SU-DHL-6 (cell line): ENCODE measurements around the gene ALAS1.

Experiments used
- H2AFZ ChIP-seq: fragments of 200-600 bp; sonication (generic); 2 replicates; pipeline ENCODE4 v1.6.1; 2014; ENCODE audit warnings: low read depth, mild to moderate bottlenecking, moderate library complexity, mixed read lengths, antibody characterized with exemption, low read length; ENCODE audit not compliant: severe bottlenecking
- H3F3A ChIP-seq: fragments of 200-600 bp; shearing (Covaris generic); 2 replicates; pipeline ENCODE4 v1.6.0; 2016; ENCODE audit warnings: antibody characterized with exemption, mild to moderate bottlenecking; ENCODE audit not compliant: insufficient read depth
- H3K27ac ChIP-seq: fragments of 200-600 bp; sonication (generic); 2 replicates; pipeline ENCODE4 v1.5.1; 2016; ENCODE audit warnings: low read depth, mild to moderate bottlenecking, low read length, moderate library complexity, mixed read lengths
- H3K27me3 ChIP-seq: fragments of 200-600 bp; sonication (generic), shearing (Covaris generic); 2 replicates; pipeline ENCODE4 v1.6.0; 2014; ENCODE audit warnings: mild to moderate bottlenecking, low read length
- H3K36me3 ChIP-seq: fragments of 200-600 bp; sonication (generic); 2 replicates; pipeline ENCODE4 v1.6.1; 2014; ENCODE audit warnings: mild to moderate bottlenecking, low read length, mixed read lengths
- H3K4me2 ChIP-seq: fragments of 300-600, 200-600 bp; shearing (Covaris generic), sonication (generic); 2 replicates; pipeline ENCODE4 v1.6.0; 2014; ENCODE audit warnings: low read length, low read depth, mild to moderate bottlenecking; ENCODE audit not compliant: poor library complexity, severe bottlenecking
- H3K4me3 ChIP-seq: fragments of 200-600 bp; sonication (generic); 2 replicates; pipeline ENCODE4 v1.5.1; 2014; ENCODE audit warnings: antibody characterized with exemption, low read length, mild to moderate bottlenecking, mixed read lengths; ENCODE audit not compliant: insufficient read depth, poor library complexity, severe bottlenecking
- H3K79me2 ChIP-seq: fragments of 200-600 bp; sonication (generic); 2 replicates; pipeline ENCODE4 v1.6.1; 2014; ENCODE audit warnings: mild to moderate bottlenecking, low read length, moderate library complexity; ENCODE audit not compliant: insufficient read depth
- H3K9ac ChIP-seq: fragments of 200-600 bp; sonication (generic); 2 replicates; pipeline ENCODE4 v1.7.0; 2014; ENCODE audit warnings: mild to moderate bottlenecking, low read length
- H3K9me2 ChIP-seq: fragments of 200-600 bp; sonication (generic); replicated peaks from 2 replicates; pipeline ENCODE4 v1.6.1; 2014; ENCODE audit warnings: low read length; ENCODE audit not compliant: insufficient read depth
- H3K9me3 ChIP-seq: fragments of 200-600 bp; sonication (generic); 2 replicates; pipeline ENCODE4 v1.6.1; 2014; ENCODE audit warnings: low read length, mixed read lengths; ENCODE audit not compliant: insufficient read depth
- H4K20me1 ChIP-seq: fragments of 200-600 bp; sonication (generic); 2 replicates; pipeline ENCODE4 v1.6.1; 2014; ENCODE audit warnings: low read depth, mild to moderate bottlenecking, antibody characterized with exemption, low read length, moderate library complexity, mixed read lengths
- EZH2phosphoT487 ChIP-seq: fragments of 200-600 bp; sonication (generic), shearing (Covaris generic); conservative IDR thresholded peaks from 2 replicates; pipeline ENCODE4 v1.6.1; 2018; ENCODE audit warnings: mild to moderate bottlenecking, antibody characterized with exemption, low read length, moderate library complexity, mixed read lengths
- TF ChIP-seq, protein P1 (sequence below): fragments of 200-600 bp; sonication (generic); IDR thresholded peaks from one replicate; pipeline ENCODE4 v1.5.1; 2017; ENCODE audit warnings: antibody characterized with exemption, mild to moderate bottlenecking, low read length, moderate library complexity; ENCODE audit not compliant: insufficient read depth, poor library complexity, severe bottlenecking

ALAS1 gene

GRCh38 chr3:52222319-52223221 is 24.6 kb downstream of the ALAS1 start:
- TF ChIP-seq, protein P1, sequence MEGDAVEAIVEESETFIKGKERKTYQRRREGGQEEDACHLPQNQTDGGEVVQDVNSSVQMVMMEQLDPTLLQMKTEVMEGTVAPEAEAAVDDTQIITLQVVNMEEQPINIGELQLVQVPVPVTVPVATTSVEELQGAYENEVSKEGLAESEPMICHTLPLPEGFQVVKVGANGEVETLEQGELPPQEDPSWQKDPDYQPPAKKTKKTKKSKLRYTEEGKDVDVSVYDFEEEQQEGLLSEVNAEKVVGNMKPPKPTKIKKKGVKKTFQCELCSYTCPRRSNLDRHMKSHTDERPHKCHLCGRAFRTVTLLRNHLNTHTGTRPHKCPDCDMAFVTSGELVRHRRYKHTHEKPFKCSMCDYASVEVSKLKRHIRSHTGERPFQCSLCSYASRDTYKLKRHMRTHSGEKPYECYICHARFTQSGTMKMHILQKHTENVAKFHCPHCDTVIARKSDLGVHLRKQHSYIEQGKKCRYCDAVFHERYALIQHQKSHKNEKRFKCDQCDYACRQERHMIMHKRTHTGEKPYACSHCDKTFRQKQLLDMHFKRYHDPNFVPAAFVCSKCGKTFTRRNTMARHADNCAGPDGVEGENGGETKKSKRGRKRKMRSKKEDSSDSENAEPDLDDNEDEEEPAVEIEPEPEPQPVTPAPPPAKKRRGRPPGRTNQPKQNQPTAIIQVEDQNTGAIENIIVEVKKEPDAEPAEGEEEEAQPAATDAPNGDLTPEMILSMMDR = no peak
- H3K27me3 ChIP-seq = no peaks in the 10 kb centered on the region
- no peak overlapping the region for H3K9ac ChIP-seq
- H3K4me3 ChIP-seq = no peak overlapping the region
- no peak overlapping the region for H3K27ac ChIP-seq
- no peaks in the 10 kb centered on the region for H3K9me2 ChIP-seq
- H3F3A ChIP-seq = peaks cover 7% of the 10 kb centered on the region
- peaks cover 28% of the 10 kb centered on the region for H3K79me2 ChIP-seq
- no peak overlapping the region for H2AFZ ChIP-seq
- no peak overlapping the region for H3K4me2 ChIP-seq
- no peaks in the 10 kb centered on the region for H4K20me1 ChIP-seq
- H3K9me3 ChIP-seq = no peaks in the 10 kb centered on the region
- H3K36me3 ChIP-seq = no peaks in the 10 kb centered on the region

GRCh38 chr3:52223449-52224408 is 25.8 kb downstream of the ALAS1 start:
- Histone ChIP-seq H3K36me3 (no peaks in the 10 kb centered on the region), H3K9ac (peak overlapping the region; percentile 79), H3K4me2 (peak overlapping the region; percentile 83), H3K27ac (peak overlapping the region; percentile 89; the same call in 1 of the 2 replicates), H3K9me2 (no peaks in the 10 kb centered on the region), H3F3A (peaks cover 12% of the 10 kb centered on the region), H3K4me3 (peak overlapping the region; percentile 73), H3K79me2 (peaks cover 28% of the 10 kb centered on the region), H4K20me1 (no peaks in the 10 kb centered on the region), H2AFZ (no peak overlapping the region), H3K27me3 (no peaks in the 10 kb centered on the region), H3K9me3 (no peaks in the 10 kb centered on the region)
- TF ChIP-seq EZH2phosphoT487 = no peak
- TF ChIP-seq, protein P1 = no peak

GRCh38 chr3:52225452-52226228 is 27.7 kb downstream of the ALAS1 start, which contains the start of gene TLR9:
TLR9 (minus strand) TSS chr3:52225645; CDS start chr3:52225529, 116 bp downstream.
- H3K9me2 ChIP-seq = no peaks in the 10 kb centered on the region
- H3K4me2 ChIP-seq = peak within 1 kb of the TSS; percentile 83
- no peaks in the 10 kb centered on the region for H4K20me1 ChIP-seq
- peak within 1 kb of the TSS; percentile 79 for H3K9ac ChIP-seq
- no peaks in the 10 kb centered on the region for H3K27me3 ChIP-seq
- no peak within 1 kb of the TSS for H2AFZ ChIP-seq
- H3F3A ChIP-seq = peaks cover 12% of the 10 kb centered on the region
- peak within 1 kb of the TSS; percentile 73 for H3K4me3 ChIP-seq
- H3K27ac ChIP-seq = peak within 1 kb of the TSS; percentile 89
- no peaks in the 10 kb centered on the region for H3K9me3 ChIP-seq
- peaks cover 28% of the 10 kb centered on the region for H3K79me2 ChIP-seq
- H3K36me3 ChIP-seq = no peaks in the 10 kb centered on the region
- TF ChIP-seq, protein P1 = no peak
- no peak for TF ChIP-seq EZH2phosphoT487
